Endothelial cell of umbilical vein (primary cell): ENCODE results near the gene PCSK6. TPM values are rescaled to one million over a fixed set of nuclear protein-coding genes. Genes with fewer than 3 reads are reported as not detected.

Source experiments
- BruUV-seq: library from RNA; stranded (reverse); fragments of 400-500 nt; replicated peaks from 2 replicates; lab custom pipeline; 2021; lab: Mats Ljungman, UMichigan
- CTCF ChIA-PET: fragments of 300-600, 350-600 bp; sonication (Branson Sonifier 250); formaldehyde crosslinking; loops from one replicate; lab custom pipeline; 2021; ENCODE audit warnings: antibody characterized with exemption, inconsistent platforms; lab: Charles Lee
- POLR2A ChIA-PET: fragments of 300-600, 350-600 bp; sonication (Branson Sonifier 250); formaldehyde crosslinking; loops from one replicate; lab custom pipeline; 2021; ENCODE audit warnings: antibody characterized with exemption, inconsistent platforms; lab: Charles Lee
- DNase-seq: peaks from one replicate; pipeline ENCODE4 v3.0.0-alpha.2; 2011; ENCODE audit warnings: low read depth, low spot score
- FAIRE-seq: peaks from 2 replicates; lab custom pipeline; 2011; peaks lifted over from hg19 to GRCh38; lab: Jason Lieb, UNC
- H2AFZ ChIP-seq: 2 replicates; pipeline ENCODE4 v1.6.0; 2012; ENCODE audit warnings: low read depth, low read length, control low read depth, inconsistent platforms
- H3K27ac ChIP-seq: 2 replicates; pipeline ENCODE4 v1.5.1; 2011; ENCODE audit warnings: low read depth, mild to moderate bottlenecking, control low read depth, low read length, moderate library complexity; ENCODE audit not compliant: insufficient read depth
- H3K27me3 ChIP-seq, 2 experiments: 2 replicates each; pipeline versions ENCODE4 v1.6.0 to v1.6.1; 2011; ENCODE audit warnings: low read length in 2 of 2, mixed read lengths in 1 of 2; ENCODE audit not compliant: control insufficient read depth in 2 of 2, insufficient read depth in 2 of 2
- H3K36me3 ChIP-seq, 2 experiments: 2 replicates in 1 of 2; 3 replicates in 1 of 2; pipeline ENCODE4 v1.5.1; 2011; ENCODE audit warnings: low read length in 2 of 2, mild to moderate bottlenecking in 1 of 2, moderate library complexity in 1 of 2; ENCODE audit not compliant: control insufficient read depth in 2 of 2, insufficient read depth in 2 of 2; ENCODE audit errors: extremely low read depth in 1 of 2
- H3K4me1 ChIP-seq: 3 replicates; pipeline ENCODE4 v1.5.1; 2011; ENCODE audit warnings: mild to moderate bottlenecking, low read length; ENCODE audit not compliant: control insufficient read depth, insufficient read depth; ENCODE audit errors: extremely low read depth
- H3K4me2 ChIP-seq: 2 replicates; pipeline ENCODE4 v1.6.1; 2011; ENCODE audit warnings: low read length, control low read depth, mixed read lengths; ENCODE audit not compliant: insufficient read depth
- H3K4me3 ChIP-seq, 3 experiments: fragments of 200-600 bp in 1 of 3; sonication (generic), shearing (Covaris generic) in 1 of 3; replicated peaks in 1 of 3; 2 replicates each; pipeline ENCODE4 v1.5.1; 2011 to 2016; ENCODE audit warnings: control low read depth in 3 of 3, low read length in 3 of 3, mild to moderate bottlenecking in 2 of 3, inconsistent platforms in 1 of 3, low read depth in 1 of 3, moderate library complexity in 1 of 3; ENCODE audit not compliant: insufficient read depth in 1 of 3
- H3K79me2 ChIP-seq: 2 replicates; pipeline ENCODE4 v1.6.0; 2012; ENCODE audit warnings: low read length, inconsistent platforms; ENCODE audit not compliant: control insufficient read depth, insufficient read depth
- H3K9ac ChIP-seq: replicated peaks from 2 replicates; pipeline ENCODE3; 2011; ENCODE audit warnings: low read length, control low read depth; ENCODE audit not compliant: insufficient read depth; ENCODE audit errors: extremely low read depth
- H3K9me1 ChIP-seq: replicated peaks from 3 replicates; pipeline ENCODE4 v1.6.0; 2011; ENCODE audit warnings: mild to moderate bottlenecking, low read length; ENCODE audit not compliant: control insufficient read depth, insufficient read depth; ENCODE audit errors: extremely low read depth
- H3K9me3 ChIP-seq: replicated peaks from 2 replicates; pipeline ENCODE4 v1.5.1; 2012; ENCODE audit warnings: low read length, inconsistent platforms; ENCODE audit not compliant: control insufficient read depth, insufficient read depth
- H4K20me1 ChIP-seq: replicated peaks from 2 replicates; pipeline ENCODE3; 2011; ENCODE audit warnings: mild to moderate bottlenecking, low read length; ENCODE audit not compliant: control insufficient read depth, insufficient read depth; ENCODE audit errors: extremely low read depth
- EZH2 ChIP-seq: IDR thresholded peaks from 2 replicates; pipeline ENCODE4 v1.6.1; 2012; ENCODE audit warnings: borderline replicate concordance, low read depth, mild to moderate bottlenecking, moderate library complexity, low read length, inconsistent platforms; ENCODE audit not compliant: severe bottlenecking
- GATA2 ChIP-seq: IDR thresholded peaks from 2 replicates; pipeline ENCODE4 v1.7.0; 2011; ENCODE audit warnings: low read depth, mild to moderate bottlenecking, moderate library complexity, mixed read lengths, low read length; ENCODE audit not compliant: insufficient read length, insufficient read depth
- JUN ChIP-seq: IDR thresholded peaks from 2 replicates; pipeline ENCODE4 v1.6.1; 2011; ENCODE audit warnings: borderline replicate concordance, low read depth; ENCODE audit not compliant: insufficient read length, insufficient read depth
- MYC ChIP-seq: IDR thresholded peaks from one replicate; pipeline ENCODE4 v1.6.1; 2011; ENCODE audit warnings: mild to moderate bottlenecking, low read depth, low read length
- POLR2A ChIP-seq: IDR thresholded peaks from 2 replicates; pipeline ENCODE4 v1.6.1; 2012; ENCODE audit warnings: low read depth, mild to moderate bottlenecking, control low read depth, low read length
- dilution Hi-C: fragments of 300-500 bp; cut with MboI; formaldehyde crosslinking; loops from one replicate; pipeline ENCODE4 v1.15.0; 2019; ENCODE audit warnings: low sequenced_read_pairs; ENCODE audit not compliant: extremely low pct_ligation_motif_present
- intact Hi-C: fragments of 100-400 bp; cut with micrococcal nuclease; formaldehyde crosslinking; loops from one replicate; pipeline ENCODE4 v1.10.0; 2022
- polyA plus RNA-seq, 4 experiments: library from polyadenylated mRNA; depleted of rRNA in 3 of 4; stranded (reverse) in 3 of 4; unstranded in 1 of 4; fragments of >200 nt; gene quantifications; 2 replicates each; pipeline versions ENCODE4 v1.2.1 to v1.2.3, GENCODE V29; 2011 to 2012; ENCODE audit warnings: missing spikeins in 1 of 4
- total RNA-seq: library from RNA; stranded (reverse); gene quantifications from 2 replicates; pipeline ENCODE4 v1.2.3, GENCODE V29; 2021
- TF ChIP-seq, protein P1 (sequence below): IDR thresholded peaks from 2 replicates; pipeline ENCODE4 v1.6.1; 2011; ENCODE audit not compliant: insufficient read depth, insufficient read length

Gene PCSK6
- total and polyA plus RNA-seq, 2 donors (not counting 3 experiments of a cell fraction or from before 2014, with no cell fraction given): 0.18 to 0.69 TPM

DNA sequence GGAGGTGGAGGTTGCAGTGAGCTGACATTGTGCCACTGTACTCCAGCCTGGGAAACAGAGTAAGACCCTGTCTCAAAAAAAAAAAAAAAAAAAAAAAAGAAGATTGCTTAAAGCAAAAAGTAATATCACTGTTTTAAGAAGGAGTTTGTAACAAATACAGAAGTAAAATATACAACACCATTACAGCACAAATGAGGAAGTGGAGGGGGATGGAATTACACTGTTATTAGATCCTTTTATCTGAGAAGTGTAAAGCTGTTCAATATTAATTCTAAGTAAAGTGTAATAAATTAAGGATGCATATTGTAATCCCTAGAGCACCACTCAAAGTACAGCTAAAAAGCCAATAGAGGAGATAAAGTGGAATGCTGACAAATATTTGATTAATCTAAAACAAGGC lies 147.5 kb downstream of the PCSK6 start:
- Histone ChIP-seq H3K27me3 (peaks cover 0 to 2% of the 10 kb centered on the region in 2 experiments), H3K36me3 (no peaks in the 10 kb centered on the region), H3K9ac (no peak overlapping the region), H3K4me3 (no peak overlapping the region), H3K9me3 (no peaks in the 10 kb centered on the region), H3K4me1 (no peaks in the 10 kb centered on the region), H3K79me2 (no peaks in the 10 kb centered on the region), H3K4me2 (no peak overlapping the region), H4K20me1 (no peaks in the 10 kb centered on the region), H3K27ac (no peak overlapping the region), H2AFZ (no peak overlapping the region), H3K9me1 (no peaks in the 10 kb centered on the region)
- FAIRE-seq (no peak), DNase-seq (no peak)
- intact Hi-C loops: no loop called here
- TF ChIP-seq GATA2: no peak
- no peak for TF ChIP-seq POLR2A
- no peak for TF ChIP-seq EZH2
- dilution Hi-C loops: no loop called here
- BruUV-seq: no TSS peak
- ChIA-PET CTCF (interaction anchor here (0.7 to 1.9 kb wide), 4 partner anchors 11 to 160 kb away, joined by 3 to 5 read pairs (median 3); no protein-coding TSS in a partner anchor), POLR2A (no interaction called here)

DNA sequence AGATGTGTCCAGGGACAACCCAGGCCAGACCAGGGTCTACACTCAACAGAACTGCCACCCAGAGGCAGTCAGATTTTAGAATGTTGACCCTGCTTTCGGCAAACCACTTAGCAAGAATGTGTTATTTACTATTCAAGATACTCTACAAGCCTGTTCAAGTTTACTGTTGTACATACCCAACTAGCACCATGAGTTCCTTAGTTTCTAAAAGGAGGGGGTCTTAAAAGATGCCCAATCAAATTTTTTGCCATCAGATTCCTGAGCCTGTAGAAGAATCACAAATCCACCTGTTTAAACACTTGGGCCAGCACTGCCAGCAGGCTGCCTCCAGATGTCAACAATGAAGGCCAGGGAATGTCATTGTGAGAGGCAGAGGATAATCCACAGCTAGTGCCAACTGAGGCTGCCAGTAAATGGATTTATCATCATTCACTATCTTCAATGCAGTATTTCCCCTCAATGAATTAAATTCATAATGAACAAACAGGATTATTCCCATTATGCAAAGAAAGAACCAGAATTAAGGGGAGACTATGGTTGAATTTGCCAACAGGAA lies 150.9 kb downstream of the PCSK6 start:
- no peaks in the 10 kb centered on the region for H3K4me1 ChIP-seq
- dilution Hi-C loops: no loop called here
- no peaks in the 10 kb centered on the region for H3K27me3 ChIP-seq
- no peaks in the 10 kb centered on the region for H3K36me3 ChIP-seq
- FAIRE-seq (no peak), DNase-seq (no peak)
- no peak overlapping the region for H2AFZ ChIP-seq
- no peaks in the 10 kb centered on the region for H3K9me3 ChIP-seq
- no TSS peak for BruUV-seq
- H3K4me2 ChIP-seq: no peak overlapping the region
- no peaks in the 10 kb centered on the region for H4K20me1 ChIP-seq
- no peaks in the 10 kb centered on the region for H3K9me1 ChIP-seq
- no peak for TF ChIP-seq JUN
- TF ChIP-seq EZH2: no peak
- TF ChIP-seq, protein P1, sequence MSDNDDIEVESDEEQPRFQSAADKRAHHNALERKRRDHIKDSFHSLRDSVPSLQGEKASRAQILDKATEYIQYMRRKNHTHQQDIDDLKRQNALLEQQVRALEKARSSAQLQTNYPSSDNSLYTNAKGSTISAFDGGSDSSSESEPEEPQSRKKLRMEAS: no peak
- no peak for TF ChIP-seq MYC
- H3K9ac ChIP-seq: no peak overlapping the region
- no peak overlapping the region for H3K27ac ChIP-seq
- intact Hi-C loops: no loop called here
- ChIA-PET POLR2A (no interaction called here), CTCF (interaction anchor here (1.1 to 1.4 kb wide), 2 partner anchors 19 kb away, joined by 3 to 6 read pairs; no protein-coding TSS in a partner anchor)
- no peaks in the 10 kb centered on the region for H3K79me2 ChIP-seq
- H3K4me3 ChIP-seq: no peak overlapping the region
